GM12878 (cell line): Measurements from ENCODE around the gene MRPS9. TPM values are rescaled to one million over a fixed set of nuclear protein-coding genes. Genes with fewer than 3 reads are reported as not detected.

Experiments
- ATAC-seq: fragments of 200-7000 bp; cut with Tn5 transposase; 3 replicates; pipeline ENCODE4 v1.9.1; 2020; ENCODE audit warnings: mild to moderate bottlenecking, moderate library complexity
- BruUV-seq: library from RNA; stranded (reverse); fragments of 400-500 nt; replicated peaks from 2 replicates; lab custom pipeline; 2021; lab: Mats Ljungman, UMichigan
- CTCF ChIA-PET: fragments of 300-600 bp; sonication (Branson Sonifier 250); formaldehyde crosslinking; extraction: SDS; loops from one replicate; lab custom pipeline; 2021; ENCODE audit warnings: inconsistent platforms; lab: Yijun Ruan, JAX
- POLR2A ChIA-PET: fragments of 350-600 bp; formaldehyde crosslinking; extraction: SDS; loops from one replicate; lab custom pipeline; 2021; ENCODE audit warnings: inconsistent platforms; lab: Charles Lee
- RAD21 ChIA-PET: fragments of 300-600 bp; sonication (Branson Sonifier 250); formaldehyde crosslinking; loops from one replicate; lab custom pipeline; 2023; ENCODE audit warnings: antibody characterized with exemption; ENCODE audit not compliant: unreplicated experiment; lab: Charles Lee
- SMC1A ChIA-PET: fragments of 300-600 bp; sonication (Branson Sonifier 250); formaldehyde crosslinking; loops from one replicate; lab custom pipeline; 2023; ENCODE audit not compliant: unreplicated experiment, uncharacterized antibody; lab: Charles Lee
- DNase-seq: peaks from one replicate; pipeline ENCODE4 v3.0.0-alpha.2; 2011; ENCODE audit warnings: low read depth, low spot score
- FAIRE-seq: peaks from 3 replicates; lab custom pipeline; 2011; peaks lifted over from hg19 to GRCh38; lab: Jason Lieb, UNC
- H2AFZ ChIP-seq: 2 replicates; pipeline ENCODE4 v1.6.0; 2011; ENCODE audit warnings: low read depth, low read length, control low read depth; ENCODE audit not compliant: control insufficient read depth
- H3K27ac ChIP-seq: 2 replicates; pipeline ENCODE4 v1.5.1; 2011; ENCODE audit warnings: control low read depth; ENCODE audit not compliant: control insufficient read depth, insufficient read depth
- H3K27me3 ChIP-seq, 2 experiments: replicated peaks in 1 of 2; 2 replicates each; pipeline versions ENCODE4 v1.6.0 to v1.6.1; 2011; ENCODE audit warnings: low read length in 1 of 2; ENCODE audit not compliant: control insufficient read depth in 2 of 2, insufficient read depth in 2 of 2
- H3K36me3 ChIP-seq, 2 experiments: 2 replicates each; pipeline ENCODE4 v1.5.1; 2011; ENCODE audit warnings: low read length in 1 of 2; ENCODE audit not compliant: control insufficient read depth in 2 of 2, insufficient read depth in 2 of 2
- H3K4me1 ChIP-seq: 2 replicates; pipeline ENCODE4 v1.6.1; 2011; ENCODE audit warnings: mild to moderate bottlenecking, low read length, moderate library complexity, mixed read lengths; ENCODE audit not compliant: control insufficient read depth, insufficient read depth
- H3K4me2 ChIP-seq: 2 replicates; pipeline ENCODE4 v1.6.0; 2011; ENCODE audit warnings: control low read depth; ENCODE audit not compliant: control insufficient read depth, insufficient read depth
- H3K4me3 ChIP-seq: fragments of 200-600 bp; sonication (generic); 2 replicates; pipeline ENCODE4 v1.5.1; 2016
- H3K79me2 ChIP-seq: 2 replicates; pipeline ENCODE4 v1.6.0; 2011; ENCODE audit warnings: low read length; ENCODE audit not compliant: control insufficient read depth, insufficient read depth
- H3K9ac ChIP-seq: 2 replicates; pipeline ENCODE4 v1.8.0; 2011; ENCODE audit warnings: low read length, control low read depth, mixed read lengths; ENCODE audit not compliant: control insufficient read depth, insufficient read depth
- H3K9me3 ChIP-seq: replicated peaks from 3 replicates; pipeline ENCODE4 v1.5.1; 2011; ENCODE audit warnings: mild to moderate bottlenecking, low read length; ENCODE audit not compliant: control insufficient read depth, insufficient read depth
- H4K20me1 ChIP-seq: 2 replicates; pipeline ENCODE4 v1.6.0; 2011; ENCODE audit not compliant: control insufficient read depth, insufficient read depth
- CREM ChIP-seq: IDR thresholded peaks from 2 replicates; pipeline ENCODE4 v1.6.1; 2014; ENCODE audit warnings: antibody characterized with exemption, low read depth
- FOXM1 ChIP-seq: IDR thresholded peaks from 2 replicates; pipeline ENCODE4 v1.6.1; 2012; ENCODE audit warnings: low read depth, mild to moderate bottlenecking, inconsistent platforms, low read length, moderate library complexity
- MEF2B ChIP-seq: fragments of 450-650 bp; IDR thresholded peaks from 2 replicates; pipeline ENCODE4 v1.6.1; 2018; ENCODE audit warnings: mild to moderate bottlenecking, moderate library complexity; ENCODE audit not compliant: partially characterized antibody, poor library complexity, severe bottlenecking
- NBN ChIP-seq: fragments of 450-650 bp; IDR thresholded peaks from 2 replicates; pipeline ENCODE4 v1.6.1; 2016
- RELA ChIP-seq: fragments of 450-650 bp; IDR thresholded peaks from 2 replicates; pipeline ENCODE4 v1.8.0; 2014; ENCODE audit warnings: borderline replicate concordance; ENCODE audit not compliant: partially characterized antibody
- ZNF207 ChIP-seq: fragments of 450-650 bp; IDR thresholded peaks from 2 replicates; pipeline ENCODE4 v1.6.1; 2014; ENCODE audit warnings: antibody characterized with exemption, mild to moderate bottlenecking, borderline replicate concordance
- WGBS: methylation state at CpG from one replicate; pipeline ENCODE4 v1.1.6; 2016; ENCODE audit warnings: low lambda C conversion rate; ENCODE audit not compliant: insufficient replicate concordance, insufficient coverage; ENCODE audit errors: missing lambda C conversion rate; 5-methylcytosine and 5-hydroxymethylcytosine counted together
- in situ Hi-C: fragments of 300-500 bp; cut with MboI; formaldehyde crosslinking; loops from 9 replicates; pipeline ENCODE4 v1.14.3; 2018; ENCODE audit warnings: mixed read lengths
- intact Hi-C: fragments of 100-400 bp; cut with micrococcal nuclease; formaldehyde crosslinking; loops from one replicate; pipeline ENCODE4 v1.14.2; 2022; ENCODE audit not compliant: unreplicated experiment
- polyA plus RNA-seq, 11 experiments: library from polyadenylated mRNA; depleted of rRNA in 4 of 11; unstranded in 6 of 11; stranded (reverse) in 5 of 11; fragments of >200 nt; fragmentation: Nextera tagmentation in 4 of 11; fragmentation: Illumina TruSeq in 1 of 11; extraction: Ambion mirVana in 4 of 11; extraction: Trizol in 1 of 11; gene quantifications; 1 replicate in 1 of 11; 2 replicates in 10 of 11; pipeline versions ENCODE4 v1.2.1 to v1.2.3, GENCODE V29; 2011 to 2016; ENCODE audit warnings: inconsistent platforms in 2 of 11, missing spikeins in 2 of 11, low read depth in 1 of 11
- total RNA-seq, 4 experiments: library from RNA; depleted of rRNA in 3 of 4; stranded (reverse); fragments of >200 nt in 3 of 4; fragmentation: Illumina TruSeq in 1 of 4; extraction: Trizol in 1 of 4; gene quantifications; 2 replicates each; pipeline versions ENCODE4 v1.2.1 to v1.2.3, GENCODE V29; 2013 to 2021
- TF ChIP-seq, protein P1 (sequence below): IDR thresholded peaks from 2 replicates; pipeline ENCODE4 v1.6.1; 2012; ENCODE audit warnings: low read depth, low read length, improper control_type of control experiment
- TF ChIP-seq, protein P2 (sequence below): fragments of 450-650 bp; IDR thresholded peaks from 2 replicates; pipeline ENCODE4 v1.6.1; 2016; ENCODE audit warnings: mild to moderate bottlenecking, moderate library complexity, borderline replicate concordance
- TF ChIP-seq, protein P3 (sequence below), 3 experiments: IDR thresholded peaks in 2 of 3; conservative IDR thresholded peaks in 1 of 3; 2 replicates each; pipeline ENCODE4 v1.5.1; 2011; ENCODE audit warnings: low read depth in 3 of 3, low read length in 3 of 3, mild to moderate bottlenecking in 3 of 3, control low read depth in 2 of 3, moderate library complexity in 2 of 3, inconsistent platforms in 1 of 3, mixed read lengths in 1 of 3; ENCODE audit not compliant: control insufficient read depth in 2 of 3, insufficient read depth in 1 of 3; ENCODE audit errors: extremely low read depth in 1 of 3

The MRPS9 gene
- total and polyA plus RNA-seq, 10 of the 15 experiments (the other 5 are each of a cell fraction or from before 2014, with no cell fraction given) = 39.1 to 111 (median 63.4) TPM

DNA sequence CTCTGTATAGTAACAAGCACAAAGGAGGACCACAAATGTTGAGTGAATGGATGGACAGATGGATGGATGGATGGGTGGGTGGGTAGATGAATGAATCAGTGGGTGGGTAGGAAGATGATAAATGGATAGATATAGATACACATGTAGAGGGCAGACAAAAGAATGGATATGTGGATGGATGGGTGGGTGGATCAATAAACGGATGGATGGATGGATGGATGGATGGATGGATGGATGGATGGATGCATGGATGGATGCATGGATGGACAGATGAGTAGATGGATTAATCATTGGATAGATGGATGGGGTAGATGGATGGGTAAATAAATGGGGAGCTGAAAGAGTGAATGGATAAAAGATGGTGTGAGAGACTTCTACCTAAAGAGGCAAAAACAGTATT is 111.4 kb downstream of the MRPS9 start:
- in situ Hi-C loops = no loop called here
- Histone ChIP-seq H3K4me2 (no peak overlapping the region), H2AFZ (no peak overlapping the region), H3K36me3 (no peaks in the 10 kb centered on the region), H3K9me3 (no peaks in the 10 kb centered on the region), H3K4me3 (no peak overlapping the region), H4K20me1 (no peaks in the 10 kb centered on the region), H3K27me3 (peaks cover 0 to 4% of the 10 kb centered on the region in 2 experiments; a peak in 2 of 4 replicates), H3K79me2 (no peaks in the 10 kb centered on the region), H3K9ac (no peak overlapping the region), H3K27ac (no peak overlapping the region), H3K4me1 (0 out of 2 replicates have a peak, but pooled peaks cover 3% of the 10 kb centered on the region)
- FAIRE-seq (no peak), DNase-seq (no peak), ATAC-seq (no peak)
- ChIA-PET RAD21 (no interaction called here), POLR2A (no interaction called here), CTCF (no interaction called here), SMC1A (interaction anchor here (0.6 kb wide), 1 partner anchor 9 kb away, joined by 3 read pairs; no protein-coding TSS in a partner anchor)
- BruUV-seq = no TSS peak
- intact Hi-C loops = no loop called here
- 0% methylated on average over 1 of the region's 1 CpG for WGBS
- TF ChIP-seq MEF2B (no peak), NBN (no peak), ZNF207 (no peak), RELA (no peak), FOXM1 (no peak), CREM (no peak)
- TF ChIP-seq, protein P1, sequence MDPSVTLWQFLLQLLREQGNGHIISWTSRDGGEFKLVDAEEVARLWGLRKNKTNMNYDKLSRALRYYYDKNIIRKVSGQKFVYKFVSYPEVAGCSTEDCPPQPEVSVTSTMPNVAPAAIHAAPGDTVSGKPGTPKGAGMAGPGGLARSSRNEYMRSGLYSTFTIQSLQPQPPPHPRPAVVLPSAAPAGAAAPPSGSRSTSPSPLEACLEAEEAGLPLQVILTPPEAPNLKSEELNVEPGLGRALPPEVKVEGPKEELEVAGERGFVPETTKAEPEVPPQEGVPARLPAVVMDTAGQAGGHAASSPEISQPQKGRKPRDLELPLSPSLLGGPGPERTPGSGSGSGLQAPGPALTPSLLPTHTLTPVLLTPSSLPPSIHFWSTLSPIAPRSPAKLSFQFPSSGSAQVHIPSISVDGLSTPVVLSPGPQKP = no peak
- TF ChIP-seq, protein P2, sequence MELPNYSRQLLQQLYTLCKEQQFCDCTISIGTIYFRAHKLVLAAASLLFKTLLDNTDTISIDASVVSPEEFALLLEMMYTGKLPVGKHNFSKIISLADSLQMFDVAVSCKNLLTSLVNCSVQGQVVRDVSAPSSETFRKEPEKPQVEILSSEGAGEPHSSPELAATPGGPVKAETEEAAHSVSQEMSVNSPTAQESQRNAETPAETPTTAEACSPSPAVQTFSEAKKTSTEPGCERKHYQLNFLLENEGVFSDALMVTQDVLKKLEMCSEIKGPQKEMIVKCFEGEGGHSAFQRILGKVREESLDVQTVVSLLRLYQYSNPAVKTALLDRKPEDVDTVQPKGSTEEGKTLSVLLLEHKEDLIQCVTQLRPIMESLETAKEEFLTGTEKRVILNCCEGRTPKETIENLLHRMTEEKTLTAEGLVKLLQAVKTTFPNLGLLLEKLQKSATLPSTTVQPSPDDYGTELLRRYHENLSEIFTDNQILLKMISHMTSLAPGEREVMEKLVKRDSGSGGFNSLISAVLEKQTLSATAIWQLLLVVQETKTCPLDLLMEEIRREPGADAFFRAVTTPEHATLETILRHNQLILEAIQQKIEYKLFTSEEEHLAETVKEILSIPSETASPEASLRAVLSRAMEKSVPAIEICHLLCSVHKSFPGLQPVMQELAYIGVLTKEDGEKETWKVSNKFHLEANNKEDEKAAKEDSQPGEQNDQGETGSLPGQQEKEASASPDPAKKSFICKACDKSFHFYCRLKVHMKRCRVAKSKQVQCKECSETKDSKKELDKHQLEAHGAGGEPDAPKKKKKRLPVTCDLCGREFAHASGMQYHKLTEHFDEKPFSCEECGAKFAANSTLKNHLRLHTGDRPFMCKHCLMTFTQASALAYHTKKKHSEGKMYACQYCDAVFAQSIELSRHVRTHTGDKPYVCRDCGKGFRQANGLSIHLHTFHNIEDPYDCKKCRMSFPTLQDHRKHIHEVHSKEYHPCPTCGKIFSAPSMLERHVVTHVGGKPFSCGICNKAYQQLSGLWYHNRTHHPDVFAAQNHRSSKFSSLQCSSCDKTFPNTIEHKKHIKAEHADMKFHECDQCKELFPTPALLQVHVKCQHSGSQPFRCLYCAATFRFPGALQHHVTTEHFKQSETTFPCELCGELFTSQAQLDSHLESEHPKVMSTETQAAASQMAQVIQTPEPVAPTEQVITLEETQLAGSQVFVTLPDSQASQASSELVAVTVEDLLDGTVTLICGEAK = no peak
- TF ChIP-seq, protein P3, sequence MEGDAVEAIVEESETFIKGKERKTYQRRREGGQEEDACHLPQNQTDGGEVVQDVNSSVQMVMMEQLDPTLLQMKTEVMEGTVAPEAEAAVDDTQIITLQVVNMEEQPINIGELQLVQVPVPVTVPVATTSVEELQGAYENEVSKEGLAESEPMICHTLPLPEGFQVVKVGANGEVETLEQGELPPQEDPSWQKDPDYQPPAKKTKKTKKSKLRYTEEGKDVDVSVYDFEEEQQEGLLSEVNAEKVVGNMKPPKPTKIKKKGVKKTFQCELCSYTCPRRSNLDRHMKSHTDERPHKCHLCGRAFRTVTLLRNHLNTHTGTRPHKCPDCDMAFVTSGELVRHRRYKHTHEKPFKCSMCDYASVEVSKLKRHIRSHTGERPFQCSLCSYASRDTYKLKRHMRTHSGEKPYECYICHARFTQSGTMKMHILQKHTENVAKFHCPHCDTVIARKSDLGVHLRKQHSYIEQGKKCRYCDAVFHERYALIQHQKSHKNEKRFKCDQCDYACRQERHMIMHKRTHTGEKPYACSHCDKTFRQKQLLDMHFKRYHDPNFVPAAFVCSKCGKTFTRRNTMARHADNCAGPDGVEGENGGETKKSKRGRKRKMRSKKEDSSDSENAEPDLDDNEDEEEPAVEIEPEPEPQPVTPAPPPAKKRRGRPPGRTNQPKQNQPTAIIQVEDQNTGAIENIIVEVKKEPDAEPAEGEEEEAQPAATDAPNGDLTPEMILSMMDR (IDR thresholded peaks at IDR 0.05 in 2 of 3, conservative IDR thresholded peaks at IDR 0.05 in 1 of 3; ENCODE audit: control insufficient read depth in 2 of 3, extremely low read depth in 1 of 3, insufficient read depth in 1 of 3, low read depth in 3 of 3, low read length in 3 of 3) = no peak
